Posterior cingulate gyrus (tissue), 11 donors: ENCODE measurements around the gene AJAP1.
"Not testable (repeated sequence)": the region's sequence is repeated elsewhere in the genome, so short reads cannot be mapped to it uniquely, and the experiment has no call there.

Source experiments
- DNase-seq, 10 donors: peaks; one replicate each; pipeline versions ENCODE4 v3.0.0 to v3.0.0-alpha.2; 2020 to 2021; ENCODE audit warnings: mixed read lengths in 3 of 10
- intact Hi-C: fragments of 100-400 bp; cut with DNase I; formaldehyde crosslinking; loops from one replicate; pipeline ENCODE4 v1.15.1; 2023

AJAP1 gene

DNA sequence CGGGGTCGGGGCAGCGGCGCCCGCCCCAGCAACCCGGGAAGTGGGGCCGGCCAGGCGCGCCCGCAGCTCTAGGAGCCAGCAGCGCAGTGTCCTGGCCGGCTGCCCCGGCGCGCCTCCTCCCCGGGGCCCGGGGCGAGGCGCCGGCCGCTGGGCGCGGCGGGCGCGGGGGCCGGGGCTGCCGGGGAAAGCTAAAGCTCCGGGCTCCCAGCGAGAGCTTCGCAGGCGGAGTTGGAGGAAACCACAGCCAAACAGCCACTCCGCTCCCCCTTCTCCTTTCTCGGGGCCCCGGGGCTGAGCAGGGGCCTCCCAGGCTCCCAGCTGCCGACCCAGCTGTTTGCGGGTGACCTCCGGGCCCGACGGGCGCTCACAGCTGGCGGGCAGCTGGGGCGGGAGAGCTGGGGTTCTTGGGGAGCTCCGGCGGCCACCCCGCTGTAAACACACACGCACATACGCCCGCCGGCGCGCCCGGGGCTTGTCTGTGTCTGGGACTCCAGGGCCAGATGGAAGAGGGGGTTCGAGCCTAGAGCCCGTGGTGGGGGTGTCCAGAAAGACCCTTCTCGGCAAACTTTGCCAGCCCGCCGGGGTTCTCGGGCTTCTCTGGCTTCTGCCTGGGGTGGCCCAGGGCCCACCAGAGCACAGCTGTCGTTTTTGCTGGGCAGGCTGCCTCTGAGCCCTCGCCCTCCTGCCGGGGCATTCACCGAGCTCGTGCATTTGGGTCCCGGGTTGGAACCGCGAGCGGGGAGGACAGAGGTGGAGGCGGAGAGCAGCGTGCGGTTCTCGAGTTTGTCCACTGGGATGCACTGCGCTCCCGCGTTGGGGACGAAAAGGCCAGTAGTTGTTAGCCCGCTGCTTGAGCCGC, 1.5 kb downstream of the AJAP1 start:
- DNase-seq: peak; percentile 87 to 99 (median 92)
- intact Hi-C loops: loop anchor here (1.0 to 10.0 kb wide), 4 partner anchors 45 to 751 kb away; partner anchors contain the start of gene C1orf174

DNA sequence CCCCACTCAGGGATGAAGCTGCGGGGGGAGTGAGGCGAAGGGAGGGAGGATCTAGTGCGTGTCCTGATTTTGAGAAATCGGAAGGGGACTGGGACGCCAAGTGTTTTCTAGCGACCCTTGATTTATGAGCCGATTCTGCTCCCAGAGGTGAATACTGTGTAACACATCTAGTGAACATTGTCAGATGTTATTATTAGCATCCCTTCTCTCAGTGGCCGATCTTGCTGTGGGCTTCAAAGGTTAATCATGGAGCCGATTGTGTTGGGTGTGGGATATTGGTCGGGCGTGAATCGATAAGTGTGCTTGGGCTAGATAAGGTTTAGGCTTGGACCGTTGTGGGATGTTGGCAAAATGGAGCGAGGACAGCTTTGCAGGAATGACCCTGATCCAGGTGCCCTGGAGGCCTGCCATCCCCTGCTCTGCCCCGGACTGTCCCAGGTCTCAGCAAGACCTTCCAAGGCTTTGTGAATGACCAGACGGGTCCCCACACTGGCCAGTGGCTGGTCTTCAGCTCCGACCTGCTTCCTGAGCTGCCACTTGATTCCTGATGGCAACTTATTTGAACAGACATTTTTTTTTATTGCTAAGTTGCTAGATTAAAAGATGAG, 2.2 kb downstream of the AJAP1 start:
- intact Hi-C loops: loop anchor here (1.0 to 10.0 kb wide), 4 partner anchors 44 to 752 kb away; partner anchors contain the start of gene C1orf174
- DNase-seq: peak in 2 of 10 donors; percentile 26 to 87

DNA sequence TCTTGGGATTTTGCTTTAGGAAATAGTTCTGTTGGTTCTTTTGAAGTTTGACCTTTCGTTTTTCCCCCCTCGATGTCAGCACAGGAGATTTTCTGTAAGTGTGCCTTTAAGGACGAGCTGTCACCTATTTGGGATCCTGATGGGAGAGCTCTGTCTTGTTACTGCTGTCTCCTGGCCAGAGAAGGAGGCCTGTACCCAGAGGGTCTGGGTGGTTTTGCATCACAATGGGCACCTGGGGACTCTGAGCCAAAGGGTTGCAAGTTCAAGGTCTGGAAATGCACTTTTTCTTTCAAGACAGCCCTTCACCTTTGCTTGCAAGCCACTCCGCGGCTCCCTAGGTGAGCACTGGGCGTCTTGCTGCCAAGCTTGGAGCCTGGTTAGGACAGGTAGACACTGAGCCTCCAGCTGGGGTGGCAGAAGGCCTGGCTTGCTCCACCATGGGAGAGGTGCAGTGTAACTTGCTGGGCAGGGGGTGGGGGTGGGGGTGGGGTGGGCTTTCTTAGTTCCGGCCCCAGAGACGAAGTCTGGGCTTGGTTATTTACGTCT, 2.9 kb downstream of the AJAP1 start:
- DNase-seq: peak in 2 of 10 donors; percentile 26 to 85
- intact Hi-C loops: loop anchor here (2.0 to 10.0 kb wide), 3 partner anchors 43 to 753 kb away; partner anchors contain the start of gene C1orf174

DNA sequence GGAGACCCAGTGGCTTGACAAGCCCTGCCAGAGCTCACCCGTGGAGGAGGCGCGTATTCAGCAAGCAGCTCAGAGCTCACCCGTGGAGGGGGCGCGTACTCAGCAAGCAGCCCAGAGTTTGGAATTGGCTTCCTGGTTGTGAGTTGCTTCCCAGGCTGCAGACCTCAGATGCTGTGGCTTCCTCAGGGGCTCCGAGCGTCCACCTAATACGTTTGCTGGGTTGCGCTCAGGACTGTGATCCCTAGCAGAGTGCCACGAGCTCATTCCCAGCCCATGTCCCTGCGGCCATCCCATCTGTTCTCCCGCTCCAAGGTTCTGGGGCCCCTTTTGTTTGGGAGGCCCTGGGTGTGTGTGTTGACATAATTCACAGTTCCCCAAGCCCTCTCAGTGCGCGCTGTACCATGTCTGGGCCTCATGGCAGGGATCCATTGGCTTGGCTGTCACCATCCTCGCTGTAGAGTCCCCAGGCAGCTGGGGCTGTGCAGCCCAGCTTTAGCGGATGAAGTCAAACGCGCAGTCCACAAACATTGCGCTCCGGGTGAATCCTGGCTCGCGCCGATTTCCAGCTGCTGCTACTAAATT, 3.6 kb downstream of the AJAP1 start:
- peak in 9 of 10 donors; percentile 60 to 96 (median 74) for DNase-seq

DNA sequence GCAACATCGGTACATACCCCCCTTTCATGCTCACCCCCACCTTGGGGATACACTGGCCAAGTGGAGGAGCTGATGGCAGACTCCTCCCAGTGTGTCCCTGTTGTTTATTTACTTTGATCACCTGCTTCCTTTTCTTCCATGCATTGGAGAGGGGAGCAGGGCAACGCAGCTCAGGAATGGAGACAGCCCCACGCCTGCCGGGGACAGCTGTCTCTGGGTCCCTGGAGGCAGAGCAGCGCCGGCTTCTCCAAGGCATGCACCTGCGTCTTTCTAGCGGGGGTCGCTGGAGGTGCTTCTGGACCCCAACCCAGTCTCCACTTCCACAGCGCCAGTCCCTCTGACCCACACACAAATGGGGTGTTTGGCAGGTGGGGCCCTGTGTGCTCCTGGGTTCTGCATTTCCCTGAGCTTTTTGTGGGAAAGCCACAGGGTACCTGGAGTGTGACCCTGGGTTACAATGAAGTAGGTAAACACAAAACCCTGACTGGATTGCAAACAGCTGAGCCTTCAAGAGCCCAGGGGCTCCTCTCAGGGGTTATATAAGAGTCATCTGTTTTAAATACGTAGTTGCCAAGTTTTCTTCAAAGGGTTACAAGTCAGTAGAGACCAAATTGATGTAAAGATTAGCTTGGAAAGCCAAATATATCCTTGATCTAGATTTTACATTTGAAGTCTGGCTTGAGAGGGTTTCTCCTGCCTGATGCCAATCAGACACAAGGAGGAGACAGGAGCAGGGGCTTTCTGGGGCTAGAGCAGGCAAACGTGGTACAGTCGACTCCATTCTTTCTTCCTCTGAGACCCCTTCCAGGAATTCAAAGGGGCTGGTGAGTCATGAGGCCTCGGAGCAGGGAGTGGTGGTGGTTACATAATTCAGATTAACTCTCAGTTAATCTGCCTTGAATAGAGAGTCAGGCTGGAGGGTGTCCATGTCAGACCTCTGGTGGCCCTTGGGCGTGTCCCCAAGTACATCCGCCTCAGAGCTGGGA, 4.5 kb downstream of the AJAP1 start:
- intact Hi-C loops: loop anchor here (5.0 to 10.0 kb wide), 2 partner anchors 118 to 754 kb away; partner anchors contain the start of gene C1orf174
- DNase-seq: peak in 1 of 10 donors; percentile 90

More for the DNA sequence above, 3.6 kb downstream of the AJAP1 start:
- intact Hi-C loops: loop anchor here (2.0 to 10.0 kb wide), 3 partner anchors 43 to 753 kb away; partner anchors contain the start of gene C1orf174

DNA sequence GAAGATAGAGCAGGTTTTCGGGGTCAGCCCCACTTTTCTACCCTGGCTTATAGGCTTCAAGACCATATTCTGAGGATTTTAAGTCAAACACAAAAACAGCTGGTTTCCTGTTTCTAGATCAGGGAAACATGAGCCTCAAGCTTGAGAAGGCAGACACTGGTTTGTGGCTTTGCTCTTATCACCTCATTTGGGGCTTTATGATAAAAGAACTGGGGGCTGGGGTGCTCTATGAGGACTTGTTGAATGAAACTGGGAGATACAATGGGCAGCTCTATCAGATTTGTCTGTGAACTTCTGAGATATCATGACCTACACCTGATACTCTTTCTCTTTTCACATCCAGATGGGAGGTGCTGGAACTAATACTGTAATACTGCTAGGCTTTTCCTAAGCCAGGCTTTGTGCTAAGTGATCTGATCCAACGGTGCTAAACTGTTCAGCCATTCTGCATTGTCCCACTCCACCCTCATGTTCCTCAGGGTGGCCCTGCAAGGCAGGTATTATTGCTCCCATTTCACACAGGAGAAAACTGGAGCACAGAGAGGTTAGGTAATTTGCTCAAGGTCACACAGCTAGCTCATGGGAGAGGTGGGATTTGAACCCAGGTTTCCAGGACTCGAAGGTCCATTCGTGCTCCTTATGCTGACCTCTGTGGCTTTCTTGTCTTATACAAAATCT, 6.6 kb downstream of the AJAP1 start:
- DNase-seq: peak in 1 of 10 donors; percentile 12
- intact Hi-C loops: no loop called here

DNA sequence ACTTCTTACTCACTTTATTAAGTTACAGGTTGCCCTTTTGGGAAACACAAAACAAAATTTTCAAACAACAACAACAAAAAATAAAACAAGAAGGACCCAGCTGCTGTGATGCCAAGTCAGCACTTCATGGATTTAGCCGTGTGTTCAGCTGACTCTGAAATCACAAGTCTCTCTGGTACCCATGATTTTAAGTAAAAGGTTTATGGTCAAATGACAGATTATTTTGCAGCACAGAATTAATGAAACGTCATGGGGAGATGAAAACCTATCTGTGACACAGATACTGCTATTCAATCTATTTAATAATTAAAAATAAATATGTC, 7.1 kb downstream of the AJAP1 start:
- intact Hi-C loops: no loop called here
- DNase-seq: no peak

DNA sequence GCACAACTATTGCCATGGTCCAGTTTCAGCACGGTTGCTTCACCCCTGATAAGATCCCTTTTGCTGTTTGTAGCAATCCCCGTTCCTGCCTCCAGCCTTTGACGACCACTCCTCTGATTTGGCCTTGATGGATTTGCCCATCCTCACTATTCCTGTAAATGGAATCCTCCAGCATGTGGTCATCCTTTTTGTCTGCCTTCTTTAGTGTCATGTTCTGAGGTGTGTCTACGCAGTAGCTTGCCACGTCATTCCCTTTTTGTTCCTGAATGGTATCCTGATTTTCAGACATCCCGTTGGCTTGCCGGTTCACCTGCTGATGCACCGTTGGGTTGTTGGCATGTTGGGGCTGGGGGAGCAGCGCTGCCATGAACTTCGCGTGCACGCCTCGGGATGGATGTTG, 7.8 kb downstream of the AJAP1 start:
- peak in 1 of 10 donors; percentile 82 for DNase-seq
- intact Hi-C loops: no loop called here

DNA sequence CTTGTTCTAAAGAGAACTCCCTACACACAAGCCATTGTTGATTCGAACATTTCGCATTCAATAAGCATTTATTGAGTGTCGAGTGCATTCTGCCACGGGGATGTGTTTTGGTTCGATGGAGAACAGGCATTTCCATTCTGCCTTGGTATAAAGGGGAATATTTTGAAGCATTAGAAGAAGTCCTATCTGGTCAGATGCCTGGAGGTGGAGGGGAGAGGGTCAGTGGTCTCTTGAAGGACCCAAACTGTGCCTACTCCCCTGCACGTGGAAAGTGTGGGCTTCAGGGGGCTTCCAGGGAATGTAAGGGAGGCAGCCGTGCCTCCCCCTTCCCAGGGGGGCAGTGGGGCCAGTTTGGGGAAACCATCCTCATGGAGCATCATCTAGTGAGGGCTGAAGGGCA, 8.3 kb downstream of the AJAP1 start:
- intact Hi-C loops: no loop called here

DNA sequence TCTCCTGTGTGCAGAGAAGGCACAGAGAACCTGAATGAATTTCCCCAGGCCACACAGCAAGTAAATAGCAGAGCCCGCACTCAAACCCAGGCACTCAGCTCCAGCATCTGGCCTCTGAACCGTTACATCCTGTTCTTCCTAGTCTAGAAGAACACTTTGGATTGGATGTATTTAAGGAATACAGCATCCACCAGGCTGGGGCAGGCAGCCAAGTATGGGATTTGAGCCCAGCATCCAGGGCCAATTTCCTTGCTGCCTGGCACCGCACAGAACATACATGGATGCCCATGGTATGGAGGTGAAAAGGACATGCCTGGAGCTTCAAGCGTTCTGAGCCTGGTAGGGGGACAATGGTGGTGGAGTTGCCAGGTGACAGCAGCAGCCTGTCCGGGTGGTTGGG, 9.7 kb downstream of the AJAP1 start:
- intact Hi-C loops: no loop called here
- DNase-seq: peak in 4 of 10 donors; percentile 54 to 88 (median 73)

More for the DNA sequence above, 8.3 kb downstream of the AJAP1 start:
- peak in 1 of 10 donors; percentile 61 for DNase-seq

DNA sequence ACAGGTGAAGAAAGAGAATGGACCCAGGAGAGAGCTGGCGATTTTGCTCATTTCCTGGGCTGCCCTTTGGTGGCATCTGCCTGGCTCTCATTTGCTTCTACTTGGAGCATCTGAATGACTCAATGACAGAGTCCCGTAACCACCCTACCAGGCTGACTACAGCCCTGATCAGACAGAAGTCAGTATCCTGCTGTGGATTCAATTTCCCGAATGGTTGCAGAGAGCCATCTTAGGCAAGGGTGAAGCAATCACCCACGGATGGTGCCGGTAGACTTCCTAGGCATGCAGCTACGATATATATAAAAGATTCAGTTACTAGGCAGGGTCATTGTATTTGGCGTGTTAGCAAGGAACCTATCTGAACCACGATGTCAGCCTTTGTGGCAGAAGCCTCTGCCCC, 10.2 kb downstream of the AJAP1 start:
- peak in 1 of 10 donors; percentile 58 for DNase-seq
- intact Hi-C loops: no loop called here

DNA sequence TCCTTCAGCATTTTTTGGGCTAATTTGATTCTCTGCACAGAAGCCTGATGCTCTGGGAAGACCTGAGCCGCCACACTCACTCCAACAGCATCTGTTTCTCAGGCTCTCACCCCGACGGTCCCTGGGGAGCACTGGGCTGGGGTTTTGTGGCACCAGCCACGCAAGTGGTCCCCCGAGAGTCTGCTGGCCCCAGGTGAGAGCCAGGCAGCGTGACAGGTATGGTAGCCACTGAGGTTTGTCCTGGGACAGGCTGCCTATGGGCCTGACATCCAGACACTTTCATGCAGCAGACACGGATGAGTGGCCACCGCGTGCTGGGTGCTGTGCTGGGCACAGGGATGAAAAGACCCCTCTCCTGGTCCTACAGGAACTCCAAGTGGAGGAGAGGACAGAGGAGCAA, 11.0 kb downstream of the AJAP1 start:
- peak in 1 of 10 donors; percentile 68 for DNase-seq
- intact Hi-C loops: no loop called here

DNA sequence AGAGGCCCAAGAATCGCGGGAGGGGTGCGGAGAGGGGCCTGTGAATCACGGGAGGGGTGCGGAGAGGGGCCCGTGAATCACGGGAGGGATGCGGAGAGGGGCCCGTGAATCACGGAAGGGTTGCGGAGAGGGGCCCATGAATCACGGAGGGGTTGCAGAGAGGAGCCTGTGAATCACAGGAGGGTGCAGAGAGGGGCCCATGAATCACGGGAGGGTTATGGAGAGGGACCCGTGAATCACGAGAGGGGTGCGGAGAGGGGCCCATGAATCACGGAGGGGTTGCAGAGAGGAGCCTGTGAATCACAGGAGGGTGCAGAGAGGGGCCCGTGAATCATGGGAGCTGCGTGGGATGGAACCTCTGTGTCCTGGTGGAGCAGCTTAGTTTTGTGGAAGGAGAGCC, 12.3 kb downstream of the AJAP1 start:
- DNase-seq: peak in 1 of 10 donors; percentile 77
- intact Hi-C loops: not testable (repeated sequence)

DNA sequence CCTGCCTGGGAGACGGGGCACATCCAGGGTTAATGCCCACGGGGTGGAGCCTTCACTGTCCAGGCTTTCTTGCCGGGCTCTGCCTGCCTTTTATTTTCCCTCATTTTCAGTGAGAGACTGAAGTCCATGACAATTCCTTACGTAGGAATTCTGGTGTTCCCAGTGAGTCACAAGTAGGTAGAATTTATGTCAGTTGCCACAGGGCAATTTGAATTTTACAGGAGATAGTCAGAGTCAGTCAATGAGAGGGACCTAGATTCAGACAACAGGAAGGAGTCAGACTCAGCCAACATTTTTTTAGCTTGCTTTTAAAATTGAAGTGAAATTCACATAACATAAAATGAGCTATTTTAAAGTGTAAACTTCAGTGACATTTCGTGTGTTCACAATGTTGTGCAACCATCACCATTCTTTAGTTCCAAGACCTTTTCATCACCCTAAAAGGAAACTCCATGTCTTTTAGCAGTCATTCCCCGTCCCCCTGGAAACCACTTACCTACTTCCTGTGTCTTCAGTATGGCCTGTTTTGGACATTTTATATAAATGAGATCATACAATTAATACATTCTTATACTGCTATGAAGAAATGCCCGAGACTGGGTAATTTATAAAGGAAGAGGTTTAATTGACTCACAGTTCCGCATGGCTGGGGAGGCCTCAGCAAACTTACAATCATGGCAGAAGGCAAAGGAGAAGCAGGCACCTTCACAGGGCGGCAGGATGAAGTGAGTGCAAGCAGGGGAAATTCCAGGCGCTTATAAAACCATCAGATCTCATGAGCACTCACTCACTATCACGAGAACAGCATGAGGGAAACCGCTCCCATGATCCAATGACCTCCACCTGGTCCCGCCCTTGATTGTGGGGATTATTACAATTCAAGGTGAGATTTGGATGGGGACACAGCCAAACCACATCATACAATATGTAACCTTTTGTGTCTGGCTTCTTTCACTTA, 14.6 kb downstream of the AJAP1 start:
- intact Hi-C loops: no loop called here
- peak in 1 of 10 donors; percentile 18 for DNase-seq

DNA sequence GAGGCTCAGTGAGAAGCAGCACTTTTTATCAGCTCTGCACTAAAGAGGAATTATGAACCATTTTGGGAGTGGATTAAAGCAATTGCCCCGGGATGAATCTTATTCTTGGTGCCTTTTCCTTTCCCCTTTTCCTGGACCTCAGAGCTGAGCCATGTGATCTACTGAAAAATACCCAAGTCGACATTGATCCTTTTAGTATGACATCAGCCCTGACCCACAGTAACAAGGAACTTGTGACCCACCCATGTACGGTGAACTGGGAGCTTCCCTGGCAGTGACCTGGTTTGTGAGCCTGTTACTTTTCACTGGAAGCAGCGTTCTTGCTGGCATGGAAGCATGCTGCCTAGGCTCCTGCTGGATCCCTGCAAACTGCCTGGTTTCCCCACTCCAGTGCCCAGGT, 15.9 kb downstream of the AJAP1 start:
- intact Hi-C loops: no loop called here
- peak in 1 of 10 donors; percentile 66 for DNase-seq

DNA sequence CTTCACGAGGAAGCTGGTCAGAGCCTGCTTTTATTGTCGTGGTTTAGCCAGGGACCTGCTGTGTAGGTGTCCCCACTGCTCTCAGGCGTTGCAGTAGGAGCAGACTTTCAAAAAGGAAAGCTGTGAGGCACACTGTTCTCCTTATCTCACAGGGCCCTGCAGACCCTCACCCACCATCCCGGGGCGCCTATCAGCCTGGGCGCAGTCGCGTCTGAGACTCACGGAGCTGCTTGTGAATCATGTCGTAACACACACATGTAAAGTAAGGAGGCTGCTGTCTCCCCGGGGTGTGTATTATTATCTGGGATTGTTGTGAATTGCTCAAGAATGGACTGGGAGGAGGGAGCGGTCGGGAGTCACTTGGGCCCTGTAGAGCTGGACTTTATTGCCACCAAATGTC, 17.4 kb downstream of the AJAP1 start:
- peak in 3 of 10 donors; percentile 20 to 55 (median 47) for DNase-seq
- intact Hi-C loops: no loop called here

DNA sequence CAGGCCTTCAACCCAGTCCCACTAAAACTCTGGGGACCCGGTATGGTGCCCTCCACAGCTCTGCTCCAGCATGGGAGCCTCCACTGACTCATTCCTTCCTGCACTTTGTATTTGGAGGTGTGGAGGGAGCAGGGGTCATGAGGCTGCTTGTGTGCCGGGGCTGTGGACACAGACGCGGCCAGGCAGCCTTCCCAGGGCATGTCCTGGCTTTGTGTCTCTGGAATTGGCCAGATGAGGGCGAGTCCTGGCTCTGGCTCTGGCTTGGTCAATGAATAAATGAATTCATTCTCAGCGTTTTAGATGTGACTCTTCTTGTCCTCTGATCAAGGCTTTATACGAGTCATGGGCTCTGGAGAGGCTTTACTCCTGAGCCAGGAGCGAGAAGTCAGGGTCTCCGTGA, 19.1 kb downstream of the AJAP1 start:
- intact Hi-C loops: no loop called here
- DNase-seq: peak in 4 of 10 donors; percentile 31 to 92 (median 67)

DNA sequence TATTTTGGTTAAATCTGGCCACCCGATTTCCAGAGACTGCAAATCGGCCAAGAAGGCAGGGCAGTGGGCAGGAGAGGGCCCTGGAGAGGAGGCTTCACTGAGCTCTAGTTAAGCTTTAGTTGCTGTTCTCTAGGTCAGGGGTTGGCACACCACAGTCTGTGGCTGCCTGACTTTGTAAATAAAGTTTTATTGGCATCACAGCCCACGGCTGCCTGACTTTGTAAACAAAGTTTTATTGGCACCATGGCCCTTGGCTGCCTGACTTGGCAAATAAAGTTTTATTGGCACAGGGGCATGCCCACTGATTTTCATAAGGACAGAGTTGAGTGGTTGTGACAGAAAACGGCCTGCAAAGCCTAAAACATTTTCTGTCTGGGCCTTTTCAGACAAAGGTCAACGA, 19.7 kb downstream of the AJAP1 start:
- peak in 2 of 10 donors; percentile 44 to 58 for DNase-seq
- intact Hi-C loops: no loop called here
